Stomach (tissue), 9 donors: ENCODE data around the gene CDKN2B-AS1. TPM values are rescaled to one million over a fixed set of nuclear protein-coding genes. Genes with fewer than 3 reads are reported as not detected.

Experiments
- DNase-seq, 2 donors: peaks; one replicate each; pipeline versions ENCODE4 v3.0.0 to v3.0.0-alpha.2; 2013 to 2019
- H3K27ac ChIP-seq, 5 donors: fragments of 200-600 bp in 4 of 5; sonication (generic) in 4 of 5; one replicate each; pipeline ENCODE4 v1.5.1; 2013 to 2019; ENCODE audit warnings: mild to moderate bottlenecking in 1 of 5, moderate library complexity in 1 of 5
- H3K27me3 ChIP-seq, 3 donors: fragments of 200-600 bp; sonication (generic); one replicate each; pipeline ENCODE4 v1.5.1; 2017 to 2019; ENCODE audit warnings: mixed run types in 1 of 3
- H3K36me3 ChIP-seq, 4 donors: fragments of 200-600 bp; sonication (generic); 1 replicate in 3 of 4; 2 replicates in 1 of 4; pipeline ENCODE4 v1.5.1; 2016 to 2019
- H3K4me1 ChIP-seq, 4 donors: fragments of 200-600 bp; sonication (generic); one replicate each; pipeline ENCODE4 v1.5.1; 2016 to 2019
- H3K4me3 ChIP-seq, 4 donors: fragments of 200-600 bp; sonication (generic) in 3 of 4; one replicate each; pipeline ENCODE4 v1.5.1; 2016 to 2019; ENCODE audit warnings: mild to moderate bottlenecking in 1 of 4
- H3K9me3 ChIP-seq, 4 donors: fragments of 200-600 bp; sonication (generic); one replicate each; pipeline ENCODE4 v1.5.1; 2016 to 2019
- CTCF ChIP-seq, 7 experiments: fragments of 450-650 bp in 4 of 7; fragments of 200-600 bp in 3 of 7; sonication (generic) in 3 of 7; IDR thresholded peaks; one replicate each; pipeline ENCODE4 v1.5.1; 2016 to 2019; ENCODE audit warnings: antibody characterized with exemption in 7 of 7, control low read depth in 2 of 7, mild to moderate bottlenecking in 1 of 7
- EP300 ChIP-seq: sonication (generic); formaldehyde crosslinking; IDR thresholded peaks from one replicate; pipeline ENCODE4 v1.6.1; 2017; ENCODE audit warnings: antibody characterized with exemption
- POLR2A ChIP-seq, 4 donors: fragments of 450-650 bp; IDR thresholded peaks; one replicate each; pipeline ENCODE4 v1.6.1; 2016; ENCODE audit warnings: antibody characterized with exemption in 4 of 4, control low read depth in 2 of 4, mild to moderate bottlenecking in 1 of 4, moderate library complexity in 1 of 4
- POLR2AphosphoS5 ChIP-seq, 3 donors: sonication (generic); formaldehyde crosslinking; IDR thresholded peaks; one replicate each; pipeline ENCODE4 v1.6.1; 2016; ENCODE audit warnings: antibody characterized with exemption in 3 of 3
- WGBS, 5 donors: extraction: QIAGEN DNeasy Blood & Tissue Kit in 3 of 5; methylation state at CpG; one replicate each; pipeline versions ENCODE4 v1.1.5 to v1.1.7; 2013 to 2018; 5-methylcytosine and 5-hydroxymethylcytosine counted together
- intact Hi-C: fragments of 100-400 bp; cut with DNase I; formaldehyde crosslinking; loops from one replicate; pipeline ENCODE4 v1.15.1; 2023; ENCODE audit warnings: low total_unique reads
- polyA plus RNA-seq, 3 donors: library from polyadenylated mRNA; stranded (reverse); fragments of 200-250 nt; gene quantifications; one replicate each; pipeline ENCODE4 v1.2.3, GENCODE V29; 2013
- total RNA-seq, 5 donors: library from RNA; depleted of rRNA; stranded (reverse); fragments of >200 nt; gene quantifications; one replicate each; pipeline versions ENCODE4 v1.1.0 to v1.2.3, GENCODE V29; 2014 to 2016
- donor health status: healthy with polysubstance abuse.
- donor health status: Bipolar disorder and iron deficiency.
- donor health status: healthy.

The CDKN2B-AS1 gene
- total and polyA plus RNA-seq, 8 donors = 0.48 to 1.6 (median 1.1) TPM; not detected in 3

- Histone ChIP-seq H3K27ac (no peak overlapping the region), H3K36me3 (no peaks in the 10 kb centered on the region)
- 10 to 14% (median 12%) methylated on average over 18 to 19 of the region's 19 CpGs for WGBS, 5 donors
Observed at GRCh38 chr9:21967169-21967568, 27.4 kb upstream of the CDKN2B-AS1 start.

GRCh38 chr9:21967702-21968101 lies 26.9 kb upstream of the CDKN2B-AS1 start:
- WGBS, 5 donors = 21 to 33% (median 30%) methylated on average over 10 of the region's 10 CpGs
- TF ChIP-seq POLR2A (IDR thresholded peaks at IDR 0.05) (no peak), EP300 (no peak), POLR2AphosphoS5 (IDR thresholded peaks at IDR 0.05) (no peak), CTCF (IDR thresholded peaks at IDR 0.05) (no peak)
- Histone ChIP-seq H3K27ac (no peak overlapping the region), H3K27me3 (peaks cover 47 to 100% (median 81%) of the 10 kb centered on the region in 3 donors), H3K36me3 (no peaks in the 10 kb centered on the region), H3K4me1 (peaks cover 11 to 43% (median 32%) of the 10 kb centered on the region in 4 donors), H3K9me3 (peaks cover 0 to 36% (median 22%) of the 10 kb centered on the region in 4 donors), H3K4me3 (no peak overlapping the region)
- intact Hi-C loops = no loop called here
- peak in 1 of 2 donors; percentile 15 for DNase-seq

More at GRCh38 chr9:21967169-21967568, 27.4 kb upstream of the CDKN2B-AS1 start:
- Histone ChIP-seq H3K9me3 (peaks cover 0 to 36% (median 22%) of the 10 kb centered on the region in 4 donors), H3K27me3 (peaks cover 44 to 100% (median 76%) of the 10 kb centered on the region in 3 donors), H3K4me1 (peaks cover 11 to 43% (median 32%) of the 10 kb centered on the region in 4 donors), H3K4me3 (no peak overlapping the region)
- intact Hi-C loops = no loop called here
- DNase-seq = peak in 1 of 2 donors; percentile 4
- no peak for TF ChIP-seq CTCF (IDR thresholded peaks at IDR 0.05)
- TF ChIP-seq POLR2AphosphoS5 (IDR thresholded peaks at IDR 0.05) = no peak
- no peak for TF ChIP-seq EP300
- no peak for TF ChIP-seq POLR2A (IDR thresholded peaks at IDR 0.05)

- intact Hi-C loops = no loop called here
- H3K9me3 ChIP-seq = peaks cover 0 to 36% (median 17%) of the 10 kb centered on the region in 4 donors
- H3K4me1 ChIP-seq = peaks cover 11 to 43% (median 32%) of the 10 kb centered on the region in 4 donors
- peak in 1 of 2 donors; percentile 40 for DNase-seq
- TF ChIP-seq CTCF (IDR thresholded peaks at IDR 0.05) (no peak), POLR2A (IDR thresholded peaks at IDR 0.05) (no peak), POLR2AphosphoS5 (IDR thresholded peaks at IDR 0.05) (no peak), EP300 (no peak)
- H3K36me3 ChIP-seq = no peaks in the 10 kb centered on the region
- peaks cover 51 to 100% (median 89%) of the 10 kb centered on the region in 3 donors for H3K27me3 ChIP-seq
- no peak overlapping the region for H3K4me3 ChIP-seq
- 7 to 14% (median 13%) methylated on average over 40 to 41 of the region's 41 CpGs for WGBS, 5 donors
- no peak overlapping the region for H3K27ac ChIP-seq
Observed at GRCh38 chr9:21968331-21969010, 26.1 kb upstream of the CDKN2B-AS1 start.

GRCh38 chr9:21969011-21969940 lies 25.3 kb upstream of the CDKN2B-AS1 start:
- H3K9me3 ChIP-seq = peaks cover 0 to 36% (median 14%) of the 10 kb centered on the region in 4 donors
- no peak overlapping the region for H3K4me3 ChIP-seq
- H3K4me1 ChIP-seq = peaks cover 11 to 48% (median 34%) of the 10 kb centered on the region in 4 donors
- peak in 1 of 2 donors; percentile 12 for DNase-seq
- TF ChIP-seq CTCF (IDR thresholded peaks at IDR 0.05) (no peak), EP300 (no peak), POLR2A (IDR thresholded peaks at IDR 0.05) (no peak), POLR2AphosphoS5 (IDR thresholded peaks at IDR 0.05) (no peak)
- WGBS, 5 donors = 7 to 13% (median 12%) methylated on average over 28 of the region's 28 CpGs
- H3K36me3 ChIP-seq = no peaks in the 10 kb centered on the region
- intact Hi-C loops = no loop called here
- no peak overlapping the region for H3K27ac ChIP-seq
- peaks cover 57 to 100% (median 97%) of the 10 kb centered on the region in 3 donors for H3K27me3 ChIP-seq
